ES-I3 (cell line): ENCODE measurements around the gene TMC3.

Experiments
- H3K36me3 ChIP-seq: 2 replicates; pipeline ENCODE4 v1.6.1; 2013; ENCODE audit warnings: mild to moderate bottlenecking, low read length, control low read depth, moderate library complexity; ENCODE audit not compliant: insufficient read depth
- H3K4me1 ChIP-seq: 2 replicates; pipeline ENCODE4 v1.6.1; 2013; ENCODE audit warnings: mild to moderate bottlenecking, control low read depth, low read length; ENCODE audit not compliant: insufficient read depth
- H3K9ac ChIP-seq: 2 replicates; pipeline ENCODE4 v1.6.1; 2013; ENCODE audit warnings: low read depth, mild to moderate bottlenecking, low read length, moderate library complexity
- H3K9me3 ChIP-seq: 2 replicates; pipeline ENCODE4 v1.6.1; 2013; ENCODE audit warnings: mild to moderate bottlenecking, low read length, moderate library complexity; ENCODE audit not compliant: control insufficient read depth, insufficient read depth

The TMC3 gene

GRCh38 chr15:81312790-81313543 is 61.0 kb downstream of the TMC3 start:
- no peaks in the 10 kb centered on the region for H3K36me3 ChIP-seq
- H3K9me3 ChIP-seq: no peaks in the 10 kb centered on the region
- H3K4me1 ChIP-seq: no peaks in the 10 kb centered on the region
- no peak overlapping the region for H3K9ac ChIP-seq

GRCh38 chr15:81311752-81312464 is 62.1 kb downstream of the TMC3 start:
- Histone ChIP-seq H3K9ac (no peak overlapping the region), H3K36me3 (no peaks in the 10 kb centered on the region), H3K9me3 (no peaks in the 10 kb centered on the region), H3K4me1 (no peaks in the 10 kb centered on the region)

GRCh38 chr15:81310480-81310879 is 63.5 kb downstream of the TMC3 start:
- H3K4me1 ChIP-seq: no peaks in the 10 kb centered on the region
- no peaks in the 10 kb centered on the region for H3K36me3 ChIP-seq
- no peak overlapping the region for H3K9ac ChIP-seq
- no peaks in the 10 kb centered on the region for H3K9me3 ChIP-seq

GRCh38 chr15:81309647-81310450 is 64.2 kb downstream of the TMC3 start:
- Histone ChIP-seq H3K9ac (no peak overlapping the region), H3K4me1 (no peaks in the 10 kb centered on the region), H3K9me3 (no peaks in the 10 kb centered on the region), H3K36me3 (no peaks in the 10 kb centered on the region)

- no peaks in the 10 kb centered on the region for H3K36me3 ChIP-seq
- H3K9me3 ChIP-seq: no peaks in the 10 kb centered on the region
- H3K4me1 ChIP-seq: peaks cover 5% of the 10 kb centered on the region; the same call in 1 of the 2 replicates
- H3K9ac ChIP-seq: no peak overlapping the region
Measured at GRCh38 chr15:81308260-81308659, 65.8 kb downstream of the TMC3 start.

DNA sequence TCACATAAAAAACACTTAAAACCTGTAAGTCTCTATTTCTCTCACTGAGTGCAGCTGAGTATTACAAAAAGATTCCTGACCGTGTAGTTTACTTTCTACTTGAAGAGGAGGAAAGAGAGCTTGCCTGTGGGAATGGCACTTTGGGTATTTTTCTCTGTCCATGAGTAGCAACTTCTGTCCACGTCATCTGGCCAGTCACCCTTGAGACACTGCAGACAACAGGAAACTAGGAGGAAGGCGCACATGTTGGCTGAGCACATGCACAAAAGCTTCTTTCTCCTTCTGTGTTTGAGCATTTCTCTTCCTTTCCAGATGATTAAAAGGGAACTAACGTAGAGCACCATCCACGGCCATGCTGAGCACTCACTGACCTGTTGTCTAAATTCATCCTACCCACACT is 69.8 kb downstream of the TMC3 start:
- Histone ChIP-seq H3K4me1 (peaks cover 5% of the 10 kb centered on the region; the same call in 1 of the 2 replicates), H3K9ac (no peak overlapping the region), H3K36me3 (no peaks in the 10 kb centered on the region), H3K9me3 (no peaks in the 10 kb centered on the region)

- H3K36me3 ChIP-seq: no peaks in the 10 kb centered on the region
Measured at GRCh38 chr15:81303244-81304225, 70.5 kb downstream of the TMC3 start.

DNA sequence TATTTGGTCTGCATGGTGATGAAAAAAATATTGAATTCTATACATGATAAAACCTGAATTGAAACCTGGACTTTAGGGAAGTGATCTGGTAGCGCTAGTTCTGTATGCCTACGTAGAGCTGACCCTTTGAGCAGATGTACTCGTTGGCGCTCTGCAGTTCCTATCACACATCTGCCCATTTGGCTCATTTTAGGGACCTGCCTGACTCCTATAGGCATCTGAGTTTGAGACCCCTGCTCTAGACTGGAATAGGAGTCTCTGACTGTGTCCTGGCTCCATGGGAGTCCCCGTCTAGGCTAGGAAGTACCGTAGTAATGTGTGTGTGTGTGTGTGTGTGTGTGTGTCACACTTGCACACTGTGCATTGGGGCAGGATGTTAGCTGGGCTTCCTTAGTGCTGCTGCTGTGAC is 71.3 kb downstream of the TMC3 start:
- Histone ChIP-seq H3K4me1 (peaks cover 5% of the 10 kb centered on the region; the same call in 1 of the 2 replicates), H3K36me3 (no peaks in the 10 kb centered on the region), H3K9ac (no peak overlapping the region), H3K9me3 (no peaks in the 10 kb centered on the region)

More at GRCh38 chr15:81303244-81304225, 70.5 kb downstream of the TMC3 start:
- peaks cover 5% of the 10 kb centered on the region; the same call in 1 of the 2 replicates for H3K4me1 ChIP-seq
- no peak overlapping the region for H3K9ac ChIP-seq
- H3K9me3 ChIP-seq: no peaks in the 10 kb centered on the region

GRCh38 chr15:81301815-81302399 is 72.1 kb downstream of the TMC3 start:
- H3K9ac ChIP-seq: no peak overlapping the region
- H3K4me1 ChIP-seq: peaks cover 5% of the 10 kb centered on the region; the same call in 1 of the 2 replicates
- no peaks in the 10 kb centered on the region for H3K36me3 ChIP-seq
- no peaks in the 10 kb centered on the region for H3K9me3 ChIP-seq

DNA sequence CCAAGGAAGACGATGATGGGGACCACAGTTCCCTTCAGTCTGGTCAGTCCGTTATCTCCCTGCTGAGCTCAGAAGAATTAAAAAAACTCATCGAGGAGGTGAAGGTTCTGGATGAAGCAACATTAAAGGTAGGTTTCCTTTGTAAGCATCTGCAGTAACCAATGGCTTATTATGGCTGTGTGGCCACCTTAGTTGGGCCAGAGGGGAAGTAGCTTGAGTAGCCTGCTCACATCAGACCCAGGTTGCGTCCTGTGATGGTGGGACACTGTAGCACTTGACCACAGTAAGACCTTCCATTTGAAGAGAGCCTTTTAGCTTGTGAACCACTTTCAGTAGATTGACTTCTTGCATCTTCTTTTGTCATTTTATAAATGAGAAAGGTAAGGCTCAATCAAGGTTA is 72.6 kb downstream of the TMC3 start:
- no peak overlapping the region for H3K9ac ChIP-seq
- H3K36me3 ChIP-seq: no peaks in the 10 kb centered on the region
- no peaks in the 10 kb centered on the region for H3K9me3 ChIP-seq
- H3K4me1 ChIP-seq: peaks cover 5% of the 10 kb centered on the region; the same call in 1 of the 2 replicates

DNA sequence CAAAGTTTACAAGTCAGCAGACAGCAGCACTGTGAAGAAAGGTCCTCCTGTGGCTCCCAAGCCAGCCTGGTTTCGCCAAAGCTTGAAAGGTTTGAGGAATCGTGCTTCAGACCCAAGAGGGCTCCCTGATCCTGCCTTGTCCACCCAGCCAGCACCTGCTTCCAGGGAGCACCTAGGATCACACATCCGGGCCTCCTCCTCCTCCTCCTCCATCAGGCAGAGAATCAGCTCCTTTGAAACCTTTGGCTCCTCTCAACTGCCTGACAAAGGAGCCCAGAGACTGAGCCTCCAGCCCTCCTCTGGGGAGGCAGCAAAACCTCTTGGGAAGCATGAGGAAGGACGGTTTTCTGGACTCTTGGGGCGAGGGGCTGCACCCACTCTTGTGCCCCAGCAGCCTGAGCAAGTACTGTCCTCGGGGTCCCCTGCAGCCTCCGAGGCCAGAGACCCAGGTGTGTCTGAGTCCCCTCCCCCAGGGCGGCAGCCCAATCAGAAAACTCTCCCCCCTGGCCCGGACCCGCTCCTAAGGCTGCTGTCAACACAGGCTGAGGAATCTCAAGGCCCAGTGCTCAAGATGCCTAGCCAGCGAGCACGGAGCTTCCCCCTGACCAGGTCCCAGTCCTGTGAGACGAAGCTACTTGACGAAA is 74.3 kb downstream of the TMC3 start:
- Histone ChIP-seq H3K9ac (no peak overlapping the region), H3K36me3 (no peaks in the 10 kb centered on the region), H3K4me1 (peaks cover 5% of the 10 kb centered on the region; the same call in 1 of the 2 replicates), H3K9me3 (no peaks in the 10 kb centered on the region)

- peaks cover 2% of the 10 kb centered on the region; the same call in 1 of the 2 replicates for H3K4me1 ChIP-seq
- H3K36me3 ChIP-seq: no peaks in the 10 kb centered on the region
- H3K9me3 ChIP-seq: no peaks in the 10 kb centered on the region
- H3K9ac ChIP-seq: no peak overlapping the region
Measured at GRCh38 chr15:81299156-81299555, 74.9 kb downstream of the TMC3 start.

- Histone ChIP-seq H3K9me3 (no peaks in the 10 kb centered on the region), H3K9ac (no peak overlapping the region), H3K4me1 (no peaks in the 10 kb centered on the region; the same call in 1 of the 2 replicates), H3K36me3 (no peaks in the 10 kb centered on the region)
Measured at GRCh38 chr15:81298611-81299010, 75.4 kb downstream of the TMC3 start.
